Calu3 (cell line): Measurements from ENCODE around the gene TSPAN18. TPM values are rescaled to one million over a fixed set of nuclear protein-coding genes. Genes with fewer than 3 reads are reported as not detected.
A peak's percentile ranks its signal among the peaks of the same experiment; 100 is the strongest.

Experiments
- BruUV-seq: library from RNA; stranded (reverse); fragments of 400-500 nt; replicated peaks from 2 replicates; lab custom pipeline; 2021; lab: Mats Ljungman, UMichigan
- CTCF ChIA-PET: fragments of 300-600 bp; sonication (Branson Sonifier 250); formaldehyde crosslinking; loops from one replicate; lab custom pipeline; 2022; ENCODE audit warnings: antibody characterized with exemption; lab: Charles Lee
- DNase-seq: peaks from one replicate; pipeline ENCODE4 v3.0.0; 2022
- H3K27ac Mint-ChIP-seq: one replicate; pipeline ENCODE4 v1.8.0; 2022; ENCODE audit warnings: mixed read lengths; ENCODE audit not compliant: unreplicated experiment
- H3K27me3 Mint-ChIP-seq: one replicate; pipeline ENCODE4 v1.8.0; 2022; ENCODE audit warnings: mixed read lengths; ENCODE audit not compliant: unreplicated experiment
- H3K36me3 Mint-ChIP-seq: one replicate; pipeline ENCODE4 v1.8.0; 2022; ENCODE audit warnings: mild to moderate bottlenecking, moderate library complexity, mixed read lengths; ENCODE audit not compliant: insufficient read depth, unreplicated experiment
- H3K4me1 Mint-ChIP-seq: one replicate; pipeline ENCODE4 v1.8.0; 2022; ENCODE audit warnings: mild to moderate bottlenecking, low read depth, mixed read lengths; ENCODE audit not compliant: unreplicated experiment
- H3K4me3 Mint-ChIP-seq: one replicate; pipeline ENCODE4 v1.8.0; 2022; ENCODE audit warnings: mild to moderate bottlenecking, low read depth, moderate library complexity, mixed read lengths; ENCODE audit not compliant: unreplicated experiment
- H3K9me3 Mint-ChIP-seq: one replicate; pipeline ENCODE4 v1.8.0; 2022; ENCODE audit warnings: low read depth, mixed read lengths; ENCODE audit not compliant: unreplicated experiment
- intact Hi-C: fragments of 100-400 bp; cut with micrococcal nuclease; formaldehyde crosslinking; loops from one replicate; pipeline ENCODE4 v1.10.0; 2022; ENCODE audit not compliant: unreplicated experiment
- total RNA-seq: library from RNA; stranded (reverse); gene quantifications from 2 replicates; pipeline ENCODE4 v1.2.3, GENCODE V29; 2022
- TF ChIP-seq, protein P1 (sequence below): fragments of 200-600 bp; IDR thresholded peaks from one replicate; pipeline ENCODE4 v1.8.0; 2022; ENCODE audit warnings: antibody characterized with exemption; ENCODE audit not compliant: unreplicated experiment

Gene TSPAN18
- total RNA-seq, 1 experiment from 2014 or later: not detected

DNA sequence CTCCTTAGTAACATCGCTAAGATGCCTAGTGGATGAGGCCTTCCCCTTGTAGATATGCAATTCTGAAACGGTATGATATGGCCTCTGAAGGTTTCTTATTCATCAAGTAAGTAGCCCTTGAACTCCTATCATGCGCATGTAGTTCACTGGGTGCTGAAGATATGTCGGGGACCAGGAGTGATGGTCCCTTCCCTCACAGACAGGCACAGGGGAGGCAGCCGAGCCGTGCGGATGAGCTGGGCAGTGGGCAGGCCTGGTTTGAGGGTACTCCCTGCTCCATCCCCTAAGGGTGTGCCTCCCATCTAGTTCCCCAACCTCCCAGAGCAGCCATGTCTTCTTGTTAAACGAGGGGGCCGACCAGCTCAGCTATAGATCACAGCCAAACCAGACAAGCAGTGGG, 183.8 kb downstream of the TSPAN18 start:
- Mint-ChIP-seq H3K27me3 (peaks cover 74% of the 10 kb centered on the region), H3K36me3 (no peaks in the 10 kb centered on the region), H3K4me1 (no peaks in the 10 kb centered on the region), H3K9me3 (no peaks in the 10 kb centered on the region), H3K27ac (no peak overlapping the region), H3K4me3 (no peak overlapping the region)
- TF ChIP-seq, protein P1, sequence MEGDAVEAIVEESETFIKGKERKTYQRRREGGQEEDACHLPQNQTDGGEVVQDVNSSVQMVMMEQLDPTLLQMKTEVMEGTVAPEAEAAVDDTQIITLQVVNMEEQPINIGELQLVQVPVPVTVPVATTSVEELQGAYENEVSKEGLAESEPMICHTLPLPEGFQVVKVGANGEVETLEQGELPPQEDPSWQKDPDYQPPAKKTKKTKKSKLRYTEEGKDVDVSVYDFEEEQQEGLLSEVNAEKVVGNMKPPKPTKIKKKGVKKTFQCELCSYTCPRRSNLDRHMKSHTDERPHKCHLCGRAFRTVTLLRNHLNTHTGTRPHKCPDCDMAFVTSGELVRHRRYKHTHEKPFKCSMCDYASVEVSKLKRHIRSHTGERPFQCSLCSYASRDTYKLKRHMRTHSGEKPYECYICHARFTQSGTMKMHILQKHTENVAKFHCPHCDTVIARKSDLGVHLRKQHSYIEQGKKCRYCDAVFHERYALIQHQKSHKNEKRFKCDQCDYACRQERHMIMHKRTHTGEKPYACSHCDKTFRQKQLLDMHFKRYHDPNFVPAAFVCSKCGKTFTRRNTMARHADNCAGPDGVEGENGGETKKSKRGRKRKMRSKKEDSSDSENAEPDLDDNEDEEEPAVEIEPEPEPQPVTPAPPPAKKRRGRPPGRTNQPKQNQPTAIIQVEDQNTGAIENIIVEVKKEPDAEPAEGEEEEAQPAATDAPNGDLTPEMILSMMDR: no peak
- no TSS peak for BruUV-seq
- DNase-seq: no peak
- CTCF ChIA-PET: interaction anchor here (1.1 to 1.5 kb wide), 5 partner anchors 15 to 289 kb away, joined by 3 to 4 read pairs (median 4); no protein-coding TSS in a partner anchor
- intact Hi-C loops: loop anchor here (5.0 kb wide), 1 partner anchor 133 kb away; no protein-coding TSS in a partner anchor

DNA sequence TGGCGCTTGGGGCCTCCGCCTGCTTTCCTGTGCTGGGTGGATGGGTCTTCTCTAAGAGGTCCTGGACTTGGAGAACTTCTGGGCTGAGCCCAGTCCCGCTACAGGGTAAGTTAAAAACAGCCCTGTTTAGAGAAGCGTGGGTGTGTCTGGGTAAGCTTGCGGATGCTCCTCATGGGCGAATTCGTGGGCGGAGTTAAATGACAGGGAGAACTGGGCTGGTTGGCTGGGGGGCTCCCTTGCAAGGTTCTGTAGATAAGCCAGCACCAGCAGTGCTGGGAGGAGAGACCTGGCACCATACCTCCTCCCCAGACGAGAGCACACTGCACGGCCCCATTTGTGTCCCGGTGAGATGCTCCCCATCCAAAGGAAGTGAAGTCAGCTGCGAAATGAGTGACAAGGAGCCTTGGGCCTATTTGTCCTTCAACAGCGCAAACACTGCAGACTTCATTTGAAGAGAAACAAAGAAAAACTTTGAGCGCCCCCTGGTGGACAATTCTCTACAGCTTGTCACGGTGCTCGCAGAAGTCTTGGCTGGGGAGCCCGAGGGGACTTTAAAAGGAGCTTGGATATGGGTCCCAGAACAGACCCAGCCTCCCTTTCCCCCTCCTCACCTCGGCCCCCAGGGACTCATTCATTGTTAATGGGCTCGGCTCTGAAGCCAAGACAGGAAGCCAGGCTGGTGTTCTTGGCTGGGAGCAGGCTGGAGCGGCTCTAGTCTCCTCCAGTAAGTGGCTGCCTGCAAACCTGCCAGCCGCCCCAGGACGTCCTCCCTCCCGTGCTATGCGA, 184.5 kb downstream of the TSPAN18 start:
- H3K27me3 Mint-ChIP-seq: peaks cover 73% of the 10 kb centered on the region
- no TSS peak for BruUV-seq
- intact Hi-C loops: loop anchor here (1.0 to 5.0 kb wide), 3 partner anchors 134 to 290 kb away; no protein-coding TSS in a partner anchor
- DNase-seq: peak; percentile 90
- no peaks in the 10 kb centered on the region for H3K4me1 Mint-ChIP-seq
- CTCF ChIA-PET: interaction anchor here (0.7 to 1.6 kb wide), 13 partner anchors 9 to 828 kb away, joined by 3 to 8 read pairs (median 3); no protein-coding TSS in a partner anchor
- H3K36me3 Mint-ChIP-seq: no peaks in the 10 kb centered on the region
- TF ChIP-seq, protein P1: peak; percentile 77
- H3K4me3 Mint-ChIP-seq: no peak overlapping the region
- no peaks in the 10 kb centered on the region for H3K9me3 Mint-ChIP-seq
- no peak overlapping the region for H3K27ac Mint-ChIP-seq

DNA sequence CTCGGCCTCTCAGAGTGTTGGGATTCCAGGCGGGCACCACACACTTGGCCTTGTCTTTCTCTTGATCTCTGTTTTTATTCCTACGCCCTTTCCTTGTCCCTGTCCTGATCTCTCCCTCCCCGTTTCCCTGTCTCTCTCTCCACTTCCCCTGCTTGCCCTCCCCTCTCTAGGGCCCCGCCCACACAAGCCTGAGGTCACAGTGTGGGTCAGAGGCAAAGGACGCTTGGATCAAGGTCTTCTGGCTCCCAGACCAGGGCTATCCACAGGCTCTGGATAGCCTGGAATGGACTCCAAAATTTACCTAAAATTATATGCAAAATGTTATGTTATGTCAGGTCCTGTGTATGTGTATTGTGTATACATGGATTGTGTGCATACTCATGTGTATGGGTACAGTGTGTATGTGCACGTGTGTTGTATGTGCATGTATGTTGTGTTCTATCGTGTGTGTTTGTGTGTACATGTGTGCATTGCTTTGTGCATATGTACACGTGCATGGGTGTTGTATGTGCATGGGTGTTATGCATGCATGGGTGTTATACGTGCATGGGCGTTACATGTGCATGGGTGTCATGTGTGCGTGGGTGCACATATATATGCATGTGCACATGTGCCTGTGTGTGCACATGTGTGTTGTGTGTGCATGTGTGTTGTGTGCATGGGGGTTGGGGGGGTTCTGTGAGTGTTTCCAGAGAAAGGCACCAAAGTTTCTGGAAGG, 185.7 kb downstream of the TSPAN18 start:
- CTCF ChIA-PET: interaction anchor here (0.6 to 1.6 kb wide), 4 partner anchors 10 to 295 kb away, joined by 4 to 8 read pairs (median 4); no protein-coding TSS in a partner anchor
- no peak for DNase-seq
- no TSS peak for BruUV-seq
- intact Hi-C loops: loop anchor here (5.0 kb wide), 1 partner anchor 135 kb away; no protein-coding TSS in a partner anchor
- no peaks in the 10 kb centered on the region for H3K4me1 Mint-ChIP-seq
- H3K27me3 Mint-ChIP-seq: peaks cover 72% of the 10 kb centered on the region
- H3K4me3 Mint-ChIP-seq: no peak overlapping the region
- H3K36me3 Mint-ChIP-seq: no peaks in the 10 kb centered on the region
- H3K9me3 Mint-ChIP-seq: no peaks in the 10 kb centered on the region
- TF ChIP-seq, protein P1: no peak
- H3K27ac Mint-ChIP-seq: no peak overlapping the region

DNA sequence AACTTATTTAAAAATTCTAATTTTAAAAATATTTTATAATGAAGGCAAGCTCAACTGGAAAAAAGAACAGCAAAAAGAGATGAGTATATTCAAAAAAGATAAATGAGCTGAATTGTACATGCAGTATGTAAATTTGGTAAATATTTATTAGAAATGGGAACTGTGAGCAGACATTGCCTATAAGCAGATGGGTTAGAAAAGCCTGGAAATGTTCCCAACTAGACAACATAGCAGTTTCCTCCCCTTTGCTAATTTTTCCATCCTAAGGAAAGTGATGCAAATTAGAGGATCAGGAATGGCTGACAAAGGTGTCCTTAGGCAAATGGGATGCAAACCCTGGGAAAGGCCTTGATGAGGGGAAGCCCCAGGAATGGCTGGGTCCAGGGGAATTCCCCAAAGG, 186.7 kb downstream of the TSPAN18 start:
- Mint-ChIP-seq H3K36me3 (no peaks in the 10 kb centered on the region), H3K27ac (no peak overlapping the region), H3K4me3 (no peak overlapping the region), H3K27me3 (peaks cover 72% of the 10 kb centered on the region), H3K4me1 (no peaks in the 10 kb centered on the region), H3K9me3 (no peaks in the 10 kb centered on the region)
- intact Hi-C loops: loop anchor here (5.0 kb wide), 1 partner anchor 136 kb away; no protein-coding TSS in a partner anchor
- DNase-seq: no peak
- TF ChIP-seq, protein P1: no peak
- BruUV-seq: no TSS peak
- CTCF ChIA-PET: no interaction called here
